ENCODE results near the gene SLC46A2. TPM values are rescaled to one million over a fixed set of nuclear protein-coding genes. Genes with fewer than 3 reads are reported as not detected.

Gene SLC46A2
- total and polyA plus RNA-seq, 4 donors, result 0.11 to 0.54 (median 0.22) TPM

GRCh38 chr9:112864403-112864802 lies 26.3 kb downstream of the SLC46A2 start:
- no peaks in the 10 kb centered on the region for H3K27me3 ChIP-seq (ENCODE audit: control insufficient read depth, insufficient read depth, low read length)
- peaks cover 28% of the 10 kb centered on the region for H3K36me3 ChIP-seq (ENCODE audit: control insufficient read depth, insufficient read depth, low read length)
- no peak overlapping the region for H3K4me3 ChIP-seq (ENCODE audit: low read depth, low read length)
- peaks cover 4% of the 10 kb centered on the region for H3K4me1 ChIP-seq (ENCODE audit: control insufficient read depth, insufficient read depth, low read length)
- H3K9me3 ChIP-seq (ENCODE audit: control insufficient read depth, insufficient read depth, low read length), result no peaks in the 10 kb centered on the region
- WGBS (ENCODE audit: insufficient coverage), result 86% methylated on average over 1 of the region's 3 CpGs
- H3K27ac ChIP-seq (ENCODE audit: low read depth, low read length), result no peak overlapping the region
- DNase-seq (ENCODE audit: low read depth in 4 of 6, low spot score in 6 of 6), result no peak

GRCh38 chr9:112863746-112864145 lies 26.9 kb downstream of the SLC46A2 start:
- Histone ChIP-seq H3K4me1 (ENCODE audit: control insufficient read depth, insufficient read depth, low read length) (peaks cover 4% of the 10 kb centered on the region), H3K27me3 (ENCODE audit: control insufficient read depth, insufficient read depth, low read length) (no peaks in the 10 kb centered on the region), H3K36me3 (ENCODE audit: control insufficient read depth, insufficient read depth, low read length) (peaks cover 28% of the 10 kb centered on the region), H3K27ac (ENCODE audit: low read depth, low read length) (no peak overlapping the region), H3K9me3 (ENCODE audit: control insufficient read depth, insufficient read depth, low read length) (no peaks in the 10 kb centered on the region), H3K4me3 (ENCODE audit: low read depth, low read length) (no peak overlapping the region)
- WGBS (ENCODE audit: insufficient coverage), result 88% methylated on average over 1 of the region's 2 CpGs
- DNase-seq (ENCODE audit: low read depth in 4 of 6, low spot score in 6 of 6), result no peak

- no peak overlapping the region for H3K27ac ChIP-seq (ENCODE audit: low read depth, low read length)
- no peak overlapping the region for H3K4me3 ChIP-seq (ENCODE audit: low read depth, low read length)
- peaks cover 28% of the 10 kb centered on the region for H3K36me3 ChIP-seq (ENCODE audit: control insufficient read depth, insufficient read depth, low read length)
- no peak for DNase-seq (ENCODE audit: low read depth in 4 of 6, low spot score in 6 of 6)
- peaks cover 4% of the 10 kb centered on the region for H3K4me1 ChIP-seq (ENCODE audit: control insufficient read depth, insufficient read depth, low read length)
- no peaks in the 10 kb centered on the region for H3K27me3 ChIP-seq (ENCODE audit: control insufficient read depth, insufficient read depth, low read length)
- no peaks in the 10 kb centered on the region for H3K9me3 ChIP-seq (ENCODE audit: control insufficient read depth, insufficient read depth, low read length)
- WGBS (ENCODE audit: insufficient coverage), result 33% methylated on average over 3 of the region's 4 CpGs
Observed at GRCh38 chr9:112863214-112863613, 27.5 kb downstream of the SLC46A2 start.

- WGBS (ENCODE audit: insufficient coverage), result 82% methylated on average over 18 of the region's 19 CpGs
- Histone ChIP-seq H3K36me3 (ENCODE audit: control insufficient read depth, insufficient read depth, low read length) (peaks cover 19% of the 10 kb centered on the region), H3K27ac (ENCODE audit: low read depth, low read length) (peak overlapping the region; percentile 2), H3K9me3 (ENCODE audit: control insufficient read depth, insufficient read depth, low read length) (no peaks in the 10 kb centered on the region), H3K4me1 (ENCODE audit: control insufficient read depth, insufficient read depth, low read length) (no peaks in the 10 kb centered on the region), H3K4me3 (ENCODE audit: low read depth, low read length) (no peak overlapping the region), H3K27me3 (ENCODE audit: control insufficient read depth, insufficient read depth, low read length) (no peaks in the 10 kb centered on the region)
- no peak for DNase-seq (ENCODE audit: low read depth in 4 of 6, low spot score in 6 of 6)
Observed at GRCh38 chr9:112861638-112862555, 28.8 kb downstream of the SLC46A2 start.

GRCh38 chr9:112861155-112861554 lies 29.5 kb downstream of the SLC46A2 start:
- H3K4me1 ChIP-seq (ENCODE audit: control insufficient read depth, insufficient read depth, low read length), result no peaks in the 10 kb centered on the region
- DNase-seq (ENCODE audit: low read depth in 4 of 6, low spot score in 6 of 6), result no peak
- peaks cover 16% of the 10 kb centered on the region for H3K36me3 ChIP-seq (ENCODE audit: control insufficient read depth, insufficient read depth, low read length)
- H3K27ac ChIP-seq (ENCODE audit: low read depth, low read length), result no peak overlapping the region
- no peaks in the 10 kb centered on the region for H3K27me3 ChIP-seq (ENCODE audit: control insufficient read depth, insufficient read depth, low read length)
- no peak overlapping the region for H3K4me3 ChIP-seq (ENCODE audit: low read depth, low read length)
- H3K9me3 ChIP-seq (ENCODE audit: control insufficient read depth, insufficient read depth, low read length), result no peaks in the 10 kb centered on the region
- WGBS (ENCODE audit: insufficient coverage), result 90% methylated on average over 2 of the region's 3 CpGs

- H3K4me1 ChIP-seq (ENCODE audit: control insufficient read depth, insufficient read depth, low read length), result no peaks in the 10 kb centered on the region
- H3K36me3 ChIP-seq (ENCODE audit: control insufficient read depth, insufficient read depth, low read length), result peaks cover 16% of the 10 kb centered on the region
- no peaks in the 10 kb centered on the region for H3K9me3 ChIP-seq (ENCODE audit: control insufficient read depth, insufficient read depth, low read length)
- no peak for DNase-seq (ENCODE audit: low read depth in 4 of 6, low spot score in 6 of 6)
- no peak overlapping the region for H3K27ac ChIP-seq (ENCODE audit: low read depth, low read length)
- no peak overlapping the region for H3K4me3 ChIP-seq (ENCODE audit: low read depth, low read length)
- H3K27me3 ChIP-seq (ENCODE audit: control insufficient read depth, insufficient read depth, low read length), result no peaks in the 10 kb centered on the region
- 100% methylated on average over 1 of the region's 1 CpG for WGBS (ENCODE audit: insufficient coverage)
Observed at GRCh38 chr9:112860451-112860850, 30.2 kb downstream of the SLC46A2 start.

GRCh38 chr9:112858625-112859147 lies 32.0 kb downstream of the SLC46A2 start:
- no peaks in the 10 kb centered on the region for H3K9me3 ChIP-seq (ENCODE audit: control insufficient read depth, insufficient read depth, low read length)
- H3K36me3 ChIP-seq (ENCODE audit: control insufficient read depth, insufficient read depth, low read length), result peaks cover 13% of the 10 kb centered on the region
- WGBS (ENCODE audit: insufficient coverage), result 66% methylated on average over 5 of the region's 6 CpGs
- no peak for DNase-seq (ENCODE audit: low read depth in 4 of 6, low spot score in 6 of 6)
- H3K4me3 ChIP-seq (ENCODE audit: low read depth, low read length), result no peak overlapping the region
- H3K27me3 ChIP-seq (ENCODE audit: control insufficient read depth, insufficient read depth, low read length), result no peaks in the 10 kb centered on the region
- H3K27ac ChIP-seq (ENCODE audit: low read depth, low read length), result no peak overlapping the region
- peaks cover 5% of the 10 kb centered on the region for H3K4me1 ChIP-seq (ENCODE audit: control insufficient read depth, insufficient read depth, low read length)

GRCh38 chr9:112858005-112858404 lies 32.7 kb downstream of the SLC46A2 start:
- peaks cover 13% of the 10 kb centered on the region for H3K36me3 ChIP-seq (ENCODE audit: control insufficient read depth, insufficient read depth, low read length)
- no peak overlapping the region for H3K27ac ChIP-seq (ENCODE audit: low read depth, low read length)
- no peak overlapping the region for H3K4me3 ChIP-seq (ENCODE audit: low read depth, low read length)
- WGBS (ENCODE audit: insufficient coverage), result 96% methylated on average over 3 of the region's 6 CpGs
- no peaks in the 10 kb centered on the region for H3K27me3 ChIP-seq (ENCODE audit: control insufficient read depth, insufficient read depth, low read length)
- H3K4me1 ChIP-seq (ENCODE audit: control insufficient read depth, insufficient read depth, low read length), result peaks cover 5% of the 10 kb centered on the region
- no peaks in the 10 kb centered on the region for H3K9me3 ChIP-seq (ENCODE audit: control insufficient read depth, insufficient read depth, low read length)
- no peak for DNase-seq (ENCODE audit: low read depth in 4 of 6, low spot score in 6 of 6)

- 87% methylated on average over 10 of the region's 14 CpGs for WGBS (ENCODE audit: insufficient coverage)
- Histone ChIP-seq H3K27ac (ENCODE audit: low read depth, low read length) (no peak overlapping the region), H3K9me3 (ENCODE audit: control insufficient read depth, insufficient read depth, low read length) (no peaks in the 10 kb centered on the region), H3K4me3 (ENCODE audit: low read depth, low read length) (no peak overlapping the region), H3K36me3 (ENCODE audit: control insufficient read depth, insufficient read depth, low read length) (peaks cover 11% of the 10 kb centered on the region), H3K4me1 (ENCODE audit: control insufficient read depth, insufficient read depth, low read length) (peaks cover 5% of the 10 kb centered on the region), H3K27me3 (ENCODE audit: control insufficient read depth, insufficient read depth, low read length) (no peaks in the 10 kb centered on the region)
- no peak for DNase-seq (ENCODE audit: low read depth in 4 of 6, low spot score in 6 of 6)
Observed at GRCh38 chr9:112856843-112857242, 33.8 kb downstream of the SLC46A2 start.

GRCh38 chr9:112856200-112856599 lies 34.5 kb downstream of the SLC46A2 start:
- 95% methylated on average over 8 of the region's 8 CpGs for WGBS (ENCODE audit: insufficient coverage)

More at GRCh38 chr9:112856200-112856599, 34.5 kb downstream of the SLC46A2 start:
- peaks cover 11% of the 10 kb centered on the region for H3K36me3 ChIP-seq (ENCODE audit: control insufficient read depth, insufficient read depth, low read length)
- no peaks in the 10 kb centered on the region for H3K27me3 ChIP-seq (ENCODE audit: control insufficient read depth, insufficient read depth, low read length)
- H3K4me1 ChIP-seq (ENCODE audit: control insufficient read depth, insufficient read depth, low read length), result peaks cover 5% of the 10 kb centered on the region
- no peak overlapping the region for H3K4me3 ChIP-seq (ENCODE audit: low read depth, low read length)
- no peak overlapping the region for H3K27ac ChIP-seq (ENCODE audit: low read depth, low read length)
- no peak for DNase-seq (ENCODE audit: low read depth in 4 of 6, low spot score in 6 of 6)
- no peaks in the 10 kb centered on the region for H3K9me3 ChIP-seq (ENCODE audit: control insufficient read depth, insufficient read depth, low read length)
